Measurements from ENCODE around the gene FEV.

Gene FEV

DNA sequence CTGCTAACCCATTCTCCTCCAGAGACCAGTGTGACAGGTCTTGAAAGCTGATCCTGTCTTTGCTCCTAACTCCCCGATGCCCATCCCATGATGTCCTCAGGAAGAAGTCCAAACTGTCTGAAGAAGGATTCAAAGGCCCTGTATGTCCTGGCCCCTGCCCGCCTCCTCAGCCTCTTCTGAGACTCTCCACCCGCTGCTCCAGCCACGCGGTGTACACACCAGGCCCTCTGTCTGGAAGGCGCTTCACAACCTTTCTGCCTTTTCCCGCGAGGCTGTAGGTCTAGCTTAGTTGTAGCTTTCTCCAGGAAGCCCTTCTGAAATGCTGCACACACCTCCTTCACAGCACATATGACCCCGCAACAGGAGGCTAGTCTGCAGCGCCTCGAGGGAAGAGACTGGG lies 31.7 kb upstream of the FEV start:
- DNase-seq: no peak

- no peak for DNase-seq
Measured at GRCh38 chr2:219010873-219011272, 25.9 kb upstream of the FEV start.

DNA sequence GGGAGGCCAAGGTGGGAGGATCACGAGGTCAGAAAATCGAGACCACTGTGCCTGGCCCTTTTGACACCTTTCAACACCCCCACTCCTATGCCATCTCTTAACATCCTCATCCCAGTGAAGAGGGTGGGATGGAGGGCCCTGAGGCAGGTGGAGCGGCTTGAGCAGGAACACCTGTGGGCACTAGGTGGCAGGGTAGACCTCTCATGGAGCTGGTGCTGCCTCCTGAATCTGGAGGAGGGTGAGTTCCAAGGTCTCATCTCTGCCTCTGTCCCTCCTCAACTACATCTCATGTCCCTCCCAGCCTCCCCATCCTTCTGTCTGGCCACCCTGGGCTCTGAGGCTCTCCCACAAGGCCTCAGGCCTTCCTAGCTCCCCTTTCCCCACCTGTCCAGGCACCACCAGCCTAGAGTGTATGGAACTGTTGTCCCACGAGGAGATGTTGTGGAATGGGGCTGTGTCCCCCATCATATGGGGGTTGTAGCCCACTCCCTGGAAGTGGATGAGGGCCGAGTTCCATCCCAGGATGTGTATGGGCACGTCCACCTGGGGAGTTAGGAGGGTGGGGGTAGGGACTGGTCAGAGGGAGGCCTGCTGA lies 25.3 kb upstream of the FEV start:
- DNase-seq: peak; percentile 42

DNA sequence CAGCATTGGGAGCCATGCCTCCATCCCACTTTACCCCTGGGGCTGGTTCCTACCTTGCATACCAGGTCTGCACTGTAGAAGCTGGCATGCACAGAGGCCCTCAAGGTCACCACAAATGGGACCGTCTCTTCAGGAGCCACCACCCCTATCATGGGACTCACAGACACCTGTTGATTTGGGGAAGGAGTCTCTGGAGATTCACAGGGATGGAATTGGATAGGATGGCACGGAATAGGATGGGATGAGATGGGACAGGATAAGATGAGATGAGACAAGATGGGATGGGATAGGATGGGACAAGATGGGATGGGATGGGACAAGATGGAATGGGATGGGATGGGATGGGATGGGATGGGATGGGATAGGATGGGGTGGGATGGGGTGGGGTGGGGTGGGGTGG lies 24.3 kb upstream of the FEV start:
- DNase-seq: no peak

GRCh38 chr2:219003979-219004378 lies 19.0 kb upstream of the FEV start:
- DNase-seq: no peak

DNA sequence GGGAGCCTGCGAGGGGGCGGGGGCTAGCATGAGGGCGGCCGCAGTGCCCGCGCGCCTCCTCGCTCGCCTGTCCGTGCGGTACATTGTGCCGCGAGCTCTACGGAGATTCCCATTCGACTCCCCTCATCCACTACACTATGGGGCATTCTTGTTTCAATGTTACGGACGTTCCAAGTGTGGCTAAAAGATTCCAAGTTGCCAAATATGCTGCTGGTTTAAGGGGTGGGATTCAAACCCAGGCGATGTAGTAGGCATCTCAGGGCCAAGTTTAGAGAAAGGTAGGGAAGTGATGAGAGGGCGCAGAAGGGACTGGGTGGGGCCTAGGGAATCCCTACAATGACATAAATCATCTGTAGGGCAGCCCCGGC lies 18.3 kb upstream of the FEV start:
- DNase-seq: no peak

DNA sequence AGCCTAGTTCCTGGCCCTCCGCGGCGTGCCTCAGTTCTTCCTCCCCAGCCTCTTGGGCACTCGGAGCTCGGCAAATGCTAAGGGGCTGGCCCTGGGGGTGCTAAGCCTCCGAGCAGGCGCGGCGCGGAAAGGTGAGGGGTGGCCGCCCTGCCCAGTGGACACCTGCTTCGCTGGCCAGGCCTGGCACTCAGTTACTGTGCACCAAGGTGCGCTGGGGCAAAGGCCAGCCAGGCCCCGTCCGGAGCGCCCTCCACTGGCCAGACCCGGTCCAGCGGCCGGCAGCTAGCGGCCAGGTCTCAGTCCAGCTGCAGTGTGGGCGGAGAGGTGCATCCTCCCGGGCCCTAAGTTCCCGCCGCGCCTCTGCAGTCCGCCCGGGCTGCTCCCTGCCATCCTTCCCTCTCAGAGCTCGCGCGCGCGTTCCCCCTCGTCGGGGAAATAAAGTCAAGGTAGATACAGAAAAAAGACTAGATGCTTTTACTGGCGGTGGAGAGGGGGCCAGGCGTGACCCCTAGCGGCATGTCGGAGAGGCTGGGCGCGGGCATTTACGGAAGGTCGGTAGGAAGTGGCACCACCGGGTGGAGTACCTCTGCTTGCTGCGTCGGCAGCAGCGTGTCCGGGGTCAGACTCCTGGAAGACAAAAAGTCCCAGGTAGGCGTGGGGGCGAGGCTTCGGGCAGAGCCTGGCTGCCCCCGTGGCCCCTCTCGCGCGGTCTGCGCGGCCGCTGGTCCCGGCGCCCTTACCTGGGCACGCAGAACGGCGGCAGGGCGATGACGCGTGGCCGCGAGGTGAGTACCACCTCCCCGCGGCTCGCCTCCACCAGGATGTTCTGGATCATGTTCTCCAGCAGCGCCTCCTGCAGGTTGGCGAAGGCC lies 17.6 kb upstream of the FEV start:
- peak; percentile 76 for DNase-seq

DNA sequence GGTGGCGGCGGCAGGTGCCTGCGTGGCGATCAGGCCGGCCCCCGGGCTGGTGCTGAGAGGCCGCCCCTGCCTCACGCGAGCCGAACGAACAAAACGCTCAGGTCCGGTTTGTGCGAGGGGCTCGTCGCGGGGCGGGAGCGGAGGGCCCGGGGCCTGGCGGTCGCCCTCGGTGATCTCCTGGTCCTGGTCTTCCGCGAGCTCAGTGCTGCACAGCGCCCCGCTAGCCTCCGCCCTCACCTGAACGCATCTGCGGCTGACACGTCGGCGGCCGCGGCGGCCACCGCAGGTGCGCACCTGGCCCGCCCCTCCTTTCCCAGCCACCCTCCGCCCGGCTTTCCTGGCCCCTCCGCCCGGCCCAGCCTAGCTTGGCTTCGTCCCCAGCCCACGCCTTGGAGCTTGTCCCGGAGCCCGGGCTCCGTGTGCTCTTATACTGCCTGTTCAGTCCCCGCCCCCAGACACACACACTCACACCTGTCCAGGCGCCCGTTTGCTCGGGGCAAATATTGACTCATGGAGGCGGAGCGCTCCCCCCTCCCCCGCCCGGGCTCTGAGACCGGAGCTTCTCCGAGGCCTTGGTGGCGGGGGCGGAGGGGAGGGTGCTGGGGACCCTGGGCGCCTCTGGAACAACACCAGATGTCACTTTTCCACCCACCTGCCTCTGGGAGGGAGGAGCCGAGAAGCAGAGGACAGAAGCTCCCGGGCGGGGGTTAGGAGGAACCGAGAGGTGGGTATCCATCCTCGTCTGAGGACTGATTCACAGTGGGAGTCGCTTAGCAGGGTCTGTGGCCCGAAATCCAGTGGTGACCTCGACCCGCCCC lies 16.8 kb upstream of the FEV start:
- peak; percentile 97 for DNase-seq

- peak; percentile 40 for DNase-seq
Measured at GRCh38 chr2:219001100-219001576, 16.2 kb upstream of the FEV start.

GRCh38 chr2:219000569-219000960 lies 15.6 kb upstream of the FEV start:
- DNase-seq: peak; percentile 63

GRCh38 chr2:218999881-219000568 lies 15.0 kb upstream of the FEV start:
- DNase-seq: peak; percentile 96

- no peak for DNase-seq
Measured at GRCh38 chr2:218999021-218999880, 14.3 kb upstream of the FEV start.

DNA sequence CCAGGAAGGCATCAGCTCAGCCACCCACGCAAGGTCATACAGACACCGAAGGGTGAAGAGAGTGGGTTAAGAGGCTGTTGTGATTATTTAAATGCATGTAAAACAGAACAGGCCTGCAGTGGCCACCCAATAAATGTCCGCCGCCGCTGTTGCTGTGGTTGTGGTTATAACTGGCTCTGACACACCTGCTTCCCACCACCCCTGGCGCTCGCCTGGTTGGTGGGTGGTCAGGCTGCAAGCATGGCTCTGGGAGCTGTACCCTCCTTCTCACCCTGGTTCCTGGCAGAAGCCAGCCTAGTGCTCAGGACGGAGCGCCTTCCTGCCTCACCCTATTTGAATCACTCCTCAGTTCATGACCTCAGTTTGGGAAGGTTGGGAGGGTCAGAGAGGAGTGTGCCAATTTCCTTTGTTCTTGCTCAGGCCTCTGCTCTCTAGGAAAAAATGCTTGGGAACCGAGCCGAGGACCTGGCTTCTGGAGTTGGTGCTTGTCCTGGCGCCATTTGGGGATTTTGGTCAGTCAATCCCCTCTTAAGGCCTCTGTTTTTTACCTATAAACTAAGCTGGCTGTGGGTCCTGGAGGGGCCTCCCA lies 13.5 kb upstream of the FEV start:
- DNase-seq: peak; percentile 42

- DNase-seq: no peak
Measured at GRCh38 chr2:218997731-218998130, 12.7 kb upstream of the FEV start.

GRCh38 chr2:218996937-218997336 lies 12.0 kb upstream of the FEV start:
- DNase-seq: peak; percentile 78

DNA sequence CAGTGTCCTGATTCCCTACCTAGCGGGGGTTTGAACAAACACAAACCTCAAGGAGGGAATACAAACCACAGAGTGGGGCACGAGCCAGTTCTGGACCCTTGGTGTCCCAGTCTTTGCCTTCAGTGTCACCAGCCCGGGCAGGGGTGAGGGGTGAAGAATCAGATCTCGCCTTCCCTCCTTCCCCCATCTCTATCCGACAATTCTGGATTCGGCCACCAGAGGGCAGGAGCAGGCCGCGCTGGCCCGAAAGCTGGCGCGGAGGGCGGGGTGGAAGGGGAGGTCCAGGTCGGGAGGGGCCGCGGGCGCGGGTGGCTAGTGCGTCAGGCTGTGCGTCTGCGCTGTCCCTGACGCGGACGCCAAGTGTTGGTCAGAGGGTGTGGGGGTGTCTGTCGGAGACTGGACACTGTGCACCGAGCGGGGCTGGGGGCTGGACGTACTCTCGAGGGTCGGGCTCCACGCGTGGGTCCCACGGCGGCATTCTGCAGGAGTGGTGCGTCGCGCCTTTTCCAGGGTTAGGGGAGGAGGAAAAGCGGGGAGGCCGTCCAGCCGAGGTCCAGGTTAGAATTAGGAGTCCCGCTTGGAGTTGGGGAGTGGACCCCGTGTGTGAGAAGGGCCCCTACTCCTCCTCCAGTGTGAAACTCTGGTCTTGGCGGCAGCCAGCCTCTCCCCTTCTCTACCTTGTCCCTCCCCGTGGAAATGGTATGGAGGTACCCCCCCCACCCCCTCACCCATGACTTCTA lies 11.2 kb upstream of the FEV start:
- DNase-seq: peak; percentile 87

- no peak for DNase-seq
Measured at GRCh38 chr2:218995561-218995960, 10.6 kb upstream of the FEV start.

GRCh38 chr2:218993345-218994315 lies 8.6 kb upstream of the FEV start, which contains the start of gene CRYBA2:
TSS of gene CRYBA2 (minus strand) at chr2:218993422. CDS start at chr2:218993176, 246 bp downstream.
- no peak for DNase-seq

- no peak for DNase-seq
Measured at GRCh38 chr2:218992703-218993344, 7.8 kb upstream of the FEV start.

Measured in NCI-H2029 (cell line).